Ishikawa (cell line): Measurements from ENCODE around the gene MTG1.

Source experiments
- CEBPB ChIP-seq: IDR thresholded peaks from 2 replicates; pipeline ENCODE4 v1.6.1; 2012
- CREB1 ChIP-seq: IDR thresholded peaks from 2 replicates; pipeline ENCODE4 v1.6.1; 2012; ENCODE audit warnings: low read depth
- EGR1 ChIP-seq: IDR thresholded peaks from 2 replicates; pipeline ENCODE4 v1.6.1; 2012
- EP300 ChIP-seq: IDR thresholded peaks from 2 replicates; pipeline ENCODE4 v1.6.1; 2012; ENCODE audit warnings: borderline replicate concordance
- FOXM1 ChIP-seq: IDR thresholded peaks from 2 replicates; pipeline ENCODE4 v1.6.1; 2012; ENCODE audit warnings: low read depth, borderline replicate concordance
- NFIC ChIP-seq: IDR thresholded peaks from 2 replicates; pipeline ENCODE4 v1.6.1; 2012
- RAD21 ChIP-seq: IDR thresholded peaks from 2 replicates; pipeline ENCODE4 v1.6.1; 2012; ENCODE audit warnings: low read depth
- REST ChIP-seq: IDR thresholded peaks from 2 replicates; pipeline ENCODE4 v1.6.1; 2012; ENCODE audit warnings: low read depth, mild to moderate bottlenecking
- TAF1 ChIP-seq: IDR thresholded peaks from 2 replicates; pipeline ENCODE4 v1.6.1; 2012; ENCODE audit warnings: low read depth, mild to moderate bottlenecking
- TCF12 ChIP-seq: IDR thresholded peaks from 2 replicates; pipeline ENCODE4 v1.6.1; 2012; ENCODE audit warnings: low read depth
- TEAD4 ChIP-seq: IDR thresholded peaks from 2 replicates; pipeline ENCODE4 v1.6.1; 2012
- YY1 ChIP-seq: IDR thresholded peaks from 2 replicates; pipeline ENCODE4 v1.6.1; 2012; ENCODE audit warnings: low read depth
- ZBTB7A ChIP-seq: IDR thresholded peaks from 2 replicates; pipeline ENCODE4 v1.6.1; 2012; ENCODE audit warnings: low read depth
- TF ChIP-seq, protein P1 (sequence below): IDR thresholded peaks from 2 replicates; pipeline ENCODE4 v1.6.1; 2012
- TF ChIP-seq, protein P2 (sequence below): IDR thresholded peaks from 2 replicates; pipeline ENCODE4 v1.6.1; 2012

MTG1 gene

DNA sequence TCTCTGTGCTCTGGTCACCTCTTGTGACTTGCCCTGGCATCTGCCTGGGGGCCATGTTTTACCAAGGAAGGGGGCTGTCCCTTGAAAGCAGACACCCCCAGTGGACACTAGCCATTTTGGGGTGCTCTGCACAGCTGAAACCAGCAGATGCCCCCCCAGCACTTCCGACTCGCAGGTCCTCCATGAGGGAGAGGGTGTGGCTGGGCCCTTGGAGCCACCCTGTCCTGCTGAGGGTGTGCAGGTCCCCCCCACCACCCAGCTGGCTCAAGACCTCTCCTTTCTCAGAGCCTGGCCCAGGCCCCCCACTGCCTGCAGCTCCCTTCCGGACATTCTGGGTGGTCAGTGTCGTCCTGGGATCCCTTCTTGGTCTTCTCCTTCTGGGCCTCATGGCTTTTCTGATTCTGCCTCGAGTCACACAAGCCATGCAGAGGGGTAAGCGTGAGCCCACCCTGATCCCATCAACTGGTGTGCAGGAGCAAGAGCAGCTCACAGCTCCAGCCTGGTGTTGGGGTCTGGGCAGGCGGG is 72.1 kb downstream of the MTG1 start:
- TF ChIP-seq TCF12, result no peak
- TF ChIP-seq, protein P1, sequence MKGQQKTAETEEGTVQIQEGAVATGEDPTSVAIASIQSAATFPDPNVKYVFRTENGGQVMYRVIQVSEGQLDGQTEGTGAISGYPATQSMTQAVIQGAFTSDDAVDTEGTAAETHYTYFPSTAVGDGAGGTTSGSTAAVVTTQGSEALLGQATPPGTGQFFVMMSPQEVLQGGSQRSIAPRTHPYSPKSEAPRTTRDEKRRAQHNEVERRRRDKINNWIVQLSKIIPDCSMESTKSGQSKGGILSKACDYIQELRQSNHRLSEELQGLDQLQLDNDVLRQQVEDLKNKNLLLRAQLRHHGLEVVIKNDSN, result no peak
- no peak for TF ChIP-seq TEAD4
- TF ChIP-seq CREB1, result no peak
- no peak for TF ChIP-seq RAD21
- no peak for TF ChIP-seq FOXM1
- no peak for TF ChIP-seq REST
- TF ChIP-seq CEBPB, result no peak
- TF ChIP-seq, protein P2, sequence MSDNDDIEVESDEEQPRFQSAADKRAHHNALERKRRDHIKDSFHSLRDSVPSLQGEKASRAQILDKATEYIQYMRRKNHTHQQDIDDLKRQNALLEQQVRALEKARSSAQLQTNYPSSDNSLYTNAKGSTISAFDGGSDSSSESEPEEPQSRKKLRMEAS, result no peak
- TF ChIP-seq TAF1, result no peak
- no peak for TF ChIP-seq EGR1
- TF ChIP-seq YY1, result no peak
- TF ChIP-seq NFIC, result no peak
- TF ChIP-seq ZBTB7A, result no peak
- no peak for TF ChIP-seq EP300

- TF ChIP-seq REST, result no peak
- no peak for TF ChIP-seq TAF1
- TF ChIP-seq CEBPB, result no peak
- no peak for TF ChIP-seq TEAD4
- no peak for TF ChIP-seq EGR1
- no peak for TF ChIP-seq CREB1
- TF ChIP-seq FOXM1, result no peak
- TF ChIP-seq ZBTB7A, result no peak
- TF ChIP-seq EP300, result no peak
- no peak for TF ChIP-seq YY1
- no peak for TF ChIP-seq RAD21
- TF ChIP-seq TCF12, result no peak
- no peak for TF ChIP-seq NFIC
- TF ChIP-seq, protein P2, result no peak
- TF ChIP-seq, protein P1, result no peak
Measured at GRCh38 chr10:133466683-133467275, 72.8 kb downstream of the MTG1 start.

GRCh38 chr10:133467286-133467911 is 73.4 kb downstream of the MTG1 start:
- no peak for TF ChIP-seq CEBPB
- TF ChIP-seq RAD21, result no peak
- TF ChIP-seq, protein P2, result no peak
- no peak for TF ChIP-seq TEAD4
- TF ChIP-seq, protein P1, result no peak
- no peak for TF ChIP-seq ZBTB7A
- no peak for TF ChIP-seq REST
- TF ChIP-seq TAF1, result no peak
- no peak for TF ChIP-seq CREB1
- TF ChIP-seq NFIC, result no peak
- TF ChIP-seq EGR1, result no peak
- no peak for TF ChIP-seq FOXM1
